ENCODE data around the gene PSMA6. TPM values are rescaled to one million over a fixed set of nuclear protein-coding genes. Genes with fewer than 3 reads are reported as not detected.
"Not testable (repeated sequence)": the region's sequence is repeated elsewhere in the genome, so short reads cannot be mapped to it uniquely, and the experiment has no call there.

Gene PSMA6
- total RNA-seq, 4 donors from 2014 or later = 158 to 180 (median 170) TPM

DNA sequence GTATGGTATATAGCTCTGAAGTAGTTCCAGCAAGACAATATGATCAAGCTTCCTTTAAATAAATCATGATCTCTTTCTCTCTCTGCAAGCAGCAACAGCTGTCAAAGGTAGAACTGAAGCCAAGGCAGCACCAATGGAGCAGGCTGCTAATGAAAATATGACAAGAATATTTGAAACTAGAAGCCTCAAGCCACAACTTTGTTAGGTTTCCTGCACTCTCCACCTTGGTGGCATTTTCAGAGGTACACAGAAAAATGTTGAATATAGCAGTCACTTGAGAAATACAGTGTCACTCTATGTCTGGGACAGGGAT lies 43.8 kb upstream of the PSMA6 start:
- TF ChIP-seq, protein P1, sequence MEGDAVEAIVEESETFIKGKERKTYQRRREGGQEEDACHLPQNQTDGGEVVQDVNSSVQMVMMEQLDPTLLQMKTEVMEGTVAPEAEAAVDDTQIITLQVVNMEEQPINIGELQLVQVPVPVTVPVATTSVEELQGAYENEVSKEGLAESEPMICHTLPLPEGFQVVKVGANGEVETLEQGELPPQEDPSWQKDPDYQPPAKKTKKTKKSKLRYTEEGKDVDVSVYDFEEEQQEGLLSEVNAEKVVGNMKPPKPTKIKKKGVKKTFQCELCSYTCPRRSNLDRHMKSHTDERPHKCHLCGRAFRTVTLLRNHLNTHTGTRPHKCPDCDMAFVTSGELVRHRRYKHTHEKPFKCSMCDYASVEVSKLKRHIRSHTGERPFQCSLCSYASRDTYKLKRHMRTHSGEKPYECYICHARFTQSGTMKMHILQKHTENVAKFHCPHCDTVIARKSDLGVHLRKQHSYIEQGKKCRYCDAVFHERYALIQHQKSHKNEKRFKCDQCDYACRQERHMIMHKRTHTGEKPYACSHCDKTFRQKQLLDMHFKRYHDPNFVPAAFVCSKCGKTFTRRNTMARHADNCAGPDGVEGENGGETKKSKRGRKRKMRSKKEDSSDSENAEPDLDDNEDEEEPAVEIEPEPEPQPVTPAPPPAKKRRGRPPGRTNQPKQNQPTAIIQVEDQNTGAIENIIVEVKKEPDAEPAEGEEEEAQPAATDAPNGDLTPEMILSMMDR (IDR thresholded peaks at IDR 0.05) = no peak
- ATAC-seq (ENCODE audit: low FRiP score) = no peak

DNA sequence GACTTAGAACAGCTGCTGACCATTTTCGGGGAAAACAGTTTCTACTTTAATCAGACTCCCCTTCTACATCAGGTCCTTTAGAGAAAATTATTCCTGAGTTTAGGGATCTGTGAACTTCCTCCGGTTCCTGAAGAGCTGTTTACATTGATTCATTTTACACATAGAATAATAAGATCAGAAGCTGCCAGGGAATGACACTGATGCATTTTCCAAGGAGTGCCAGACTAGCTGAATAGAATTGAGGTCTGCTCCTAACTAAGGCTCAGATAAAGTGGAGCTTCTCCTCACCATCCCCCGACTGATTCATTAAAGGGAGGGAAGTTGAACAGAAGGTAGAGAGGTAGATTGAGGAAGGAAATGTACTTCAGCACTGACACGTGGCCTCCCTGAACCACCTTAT lies 41.9 kb upstream of the PSMA6 start:
- ATAC-seq (ENCODE audit: low FRiP score) (no peak), DNase-seq (ENCODE audit: low spot score) (no peak)
- TF ChIP-seq, protein P1 (IDR thresholded peaks at IDR 0.05) = no peak

More for the DNA sequence above, 43.8 kb upstream of the PSMA6 start:
- no peak for DNase-seq (ENCODE audit: low spot score)

DNA sequence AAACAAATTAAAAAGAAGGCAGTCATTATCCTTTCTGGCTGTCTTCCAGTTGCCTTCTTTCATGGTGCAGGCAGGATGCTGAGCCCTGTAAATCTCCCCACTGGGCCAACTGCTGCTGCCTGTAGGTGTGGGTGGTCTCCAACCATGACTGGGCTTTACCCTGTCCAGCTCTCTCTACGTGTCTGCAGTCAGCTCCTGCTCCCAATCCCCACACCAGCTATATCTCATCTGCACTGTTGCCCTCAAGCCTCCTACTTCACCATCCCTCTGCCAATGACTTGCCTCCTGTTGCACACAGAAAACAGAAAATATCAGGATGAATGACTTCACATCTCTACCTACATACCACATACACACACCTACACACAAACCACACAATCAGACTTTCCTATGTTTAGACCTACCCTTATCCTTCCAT lies 39.7 kb upstream of the PSMA6 start:
- ATAC-seq (ENCODE audit: low FRiP score) (no peak), DNase-seq (ENCODE audit: low spot score) (no peak)
- TF ChIP-seq, protein P1 (IDR thresholded peaks at IDR 0.05) = no peak

DNA sequence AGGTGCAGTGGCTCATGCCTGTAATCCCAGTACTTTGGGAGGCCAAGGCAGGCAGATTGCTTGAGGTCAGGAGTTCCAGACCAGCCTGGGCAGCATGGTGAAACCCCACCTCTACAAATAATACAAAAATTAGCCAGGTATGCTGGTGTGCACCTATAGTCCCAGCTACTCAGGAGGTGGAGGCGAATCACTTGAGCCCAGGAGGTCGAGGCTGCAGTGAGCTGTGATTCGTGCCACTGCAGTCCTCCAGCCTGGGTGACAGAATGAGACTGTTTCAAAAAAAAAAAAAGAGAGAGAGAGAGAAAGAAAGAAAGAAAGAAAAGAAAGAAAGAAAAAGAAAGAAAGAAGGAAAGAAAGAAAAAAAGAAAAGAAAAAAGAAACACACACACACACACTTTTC lies 39.1 kb upstream of the PSMA6 start:
- DNase-seq (ENCODE audit: low spot score); ATAC-seq (ENCODE audit: low FRiP score): not testable (repeated sequence)

DNA sequence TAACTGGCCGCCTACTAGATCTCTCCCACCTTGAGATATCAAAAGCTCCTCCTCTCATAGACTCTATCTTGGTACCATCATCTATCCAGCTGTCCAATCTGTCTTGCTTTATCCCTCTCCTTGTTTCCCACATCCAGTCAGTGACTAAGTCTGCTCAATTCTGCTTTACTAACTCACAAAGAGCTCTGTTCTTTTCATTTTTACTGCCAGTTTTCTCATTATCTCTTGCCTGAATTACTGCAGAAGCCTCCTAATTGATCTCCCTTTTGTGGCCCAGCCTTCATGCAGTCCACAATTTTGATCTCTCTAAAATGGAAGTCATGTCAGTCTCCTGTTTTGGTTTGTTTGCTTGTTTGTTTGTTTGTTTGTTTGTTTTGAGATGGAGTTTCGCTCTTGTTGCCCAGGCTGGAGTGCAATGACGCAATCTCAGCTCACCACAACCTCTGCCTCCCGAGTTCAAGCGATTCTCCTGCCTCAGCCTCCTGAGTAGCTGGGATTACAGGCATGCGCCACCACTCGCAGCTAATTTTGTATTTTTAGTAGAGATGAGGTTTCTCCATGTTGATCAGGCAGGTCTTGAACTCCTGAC lies 38.1 kb upstream of the PSMA6 start:
- DNase-seq (ENCODE audit: low spot score); ATAC-seq (ENCODE audit: low FRiP score): not testable (repeated sequence)

DNA sequence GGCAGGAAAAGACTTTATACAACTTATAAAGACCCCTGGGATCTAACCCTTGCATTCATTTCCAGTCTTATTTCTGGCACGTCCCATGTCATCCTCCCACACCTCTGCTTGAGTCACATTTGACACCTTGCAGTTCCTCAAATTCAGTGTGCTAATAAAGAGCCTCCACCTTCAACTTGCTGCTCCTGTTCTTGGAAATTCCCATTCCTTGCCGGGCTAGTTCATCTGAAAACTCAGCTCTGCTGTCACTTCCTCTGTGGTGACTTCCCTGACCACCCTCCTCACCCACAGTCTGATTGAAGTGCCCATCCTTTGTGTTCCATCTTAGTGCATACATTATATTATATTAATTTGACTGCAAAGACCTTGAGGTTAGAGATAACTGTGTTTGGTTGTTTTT lies 37.4 kb upstream of the PSMA6 start:
- ATAC-seq (ENCODE audit: low FRiP score) = no peak
- DNase-seq (ENCODE audit: low spot score) = no peak
- TF ChIP-seq, protein P1 (IDR thresholded peaks at IDR 0.05) = no peak

DNA sequence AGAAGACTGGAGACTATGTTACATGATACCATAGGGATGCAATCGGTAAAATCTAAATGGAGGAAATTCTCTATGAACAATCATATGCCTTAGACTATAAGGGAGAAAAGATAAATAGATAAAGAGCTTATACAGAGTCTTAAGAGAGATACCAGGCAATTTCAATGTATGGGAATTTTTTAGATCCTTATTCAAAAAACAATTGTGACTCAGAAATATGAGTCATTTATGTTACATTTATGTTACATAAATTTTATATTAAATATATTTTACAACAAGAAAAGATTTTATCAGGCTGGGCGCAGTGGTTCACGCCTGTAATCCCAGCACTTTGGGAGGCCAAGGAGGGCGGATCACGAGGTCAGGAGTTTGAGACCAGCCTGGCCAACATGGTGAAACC lies 36.5 kb upstream of the PSMA6 start:
- DNase-seq (ENCODE audit: low spot score) = no peak
- ATAC-seq (ENCODE audit: low FRiP score) = no peak
- TF ChIP-seq, protein P1 (IDR thresholded peaks at IDR 0.05) = no peak

DNA sequence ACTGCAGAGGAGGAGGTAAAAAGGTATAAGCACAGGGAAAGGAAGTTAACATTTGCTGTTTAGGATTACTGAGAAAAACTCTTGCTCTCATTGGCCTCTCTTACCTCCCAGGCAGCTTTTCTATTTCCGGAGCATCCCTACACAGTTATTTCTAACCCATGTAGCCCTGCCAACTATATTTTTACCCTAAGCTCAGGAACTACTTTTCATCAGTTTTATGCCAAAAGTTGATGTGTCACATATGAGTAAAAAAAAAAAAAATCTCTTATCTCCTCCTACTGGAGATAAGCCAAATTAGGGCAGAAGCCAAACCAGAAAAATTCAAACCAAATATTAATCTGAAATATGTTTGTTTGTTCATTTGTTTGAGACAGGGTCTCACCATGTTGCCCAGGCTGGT lies 34.4 kb upstream of the PSMA6 start:
- ATAC-seq (ENCODE audit: low FRiP score) (no peak), DNase-seq (ENCODE audit: low spot score) (no peak)
- TF ChIP-seq, protein P1 (IDR thresholded peaks at IDR 0.05) = no peak

Measured in omental fat pad (tissue), 4 donors.